Epithelial cell of proximal tubule (primary cell): Measurements from ENCODE around the gene NOXO1. TPM values are rescaled to one million over a fixed set of nuclear protein-coding genes. Genes with fewer than 3 reads are reported as not detected.

ENCODE experiments used
- DNase-seq: peaks from one replicate; pipeline ENCODE4 v3.0.0-alpha.2; 2011; ENCODE audit warnings: low read depth
- H3K4me3 ChIP-seq: 2 replicates; pipeline ENCODE4 v1.5.1; 2011; ENCODE audit warnings: low read depth, mild to moderate bottlenecking, low read length
- total RNA-seq: library from RNA; depleted of rRNA; stranded (reverse); fragments of >200 nt; gene quantifications from 2 replicates; pipeline ENCODE4 v1.2.3, GENCODE V29; 2015
- TF ChIP-seq, protein P1 (sequence below): conservative IDR thresholded peaks from 2 replicates; pipeline ENCODE4 v1.5.1; 2012; ENCODE audit warnings: low read depth, mild to moderate bottlenecking, low read length

The NOXO1 gene
- total RNA-seq, 1 donor from 2014 or later: 1.2 TPM

DNA sequence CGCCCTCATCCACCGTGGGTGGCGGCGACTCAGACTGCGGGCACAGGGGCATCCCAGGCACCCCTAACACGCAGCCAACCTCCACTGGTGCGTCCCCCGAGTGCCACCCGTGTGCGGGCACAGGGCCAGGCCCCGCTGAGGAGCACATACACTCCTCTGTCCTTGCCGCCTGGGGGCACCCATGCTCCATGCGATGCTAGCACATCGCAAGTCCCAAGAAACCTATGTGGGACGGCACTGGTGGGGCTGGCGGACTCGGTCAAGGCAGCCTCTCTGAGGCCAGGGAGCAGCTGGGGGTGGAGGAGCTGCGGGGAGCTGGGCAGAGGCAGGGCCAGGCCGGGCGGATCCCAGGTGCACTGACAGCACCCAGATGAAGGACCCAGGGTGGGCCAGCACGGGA is 24.4 kb upstream of the NOXO1 start:
- DNase-seq: no peak
- no peak overlapping the region for H3K4me3 ChIP-seq
- TF ChIP-seq, protein P1, sequence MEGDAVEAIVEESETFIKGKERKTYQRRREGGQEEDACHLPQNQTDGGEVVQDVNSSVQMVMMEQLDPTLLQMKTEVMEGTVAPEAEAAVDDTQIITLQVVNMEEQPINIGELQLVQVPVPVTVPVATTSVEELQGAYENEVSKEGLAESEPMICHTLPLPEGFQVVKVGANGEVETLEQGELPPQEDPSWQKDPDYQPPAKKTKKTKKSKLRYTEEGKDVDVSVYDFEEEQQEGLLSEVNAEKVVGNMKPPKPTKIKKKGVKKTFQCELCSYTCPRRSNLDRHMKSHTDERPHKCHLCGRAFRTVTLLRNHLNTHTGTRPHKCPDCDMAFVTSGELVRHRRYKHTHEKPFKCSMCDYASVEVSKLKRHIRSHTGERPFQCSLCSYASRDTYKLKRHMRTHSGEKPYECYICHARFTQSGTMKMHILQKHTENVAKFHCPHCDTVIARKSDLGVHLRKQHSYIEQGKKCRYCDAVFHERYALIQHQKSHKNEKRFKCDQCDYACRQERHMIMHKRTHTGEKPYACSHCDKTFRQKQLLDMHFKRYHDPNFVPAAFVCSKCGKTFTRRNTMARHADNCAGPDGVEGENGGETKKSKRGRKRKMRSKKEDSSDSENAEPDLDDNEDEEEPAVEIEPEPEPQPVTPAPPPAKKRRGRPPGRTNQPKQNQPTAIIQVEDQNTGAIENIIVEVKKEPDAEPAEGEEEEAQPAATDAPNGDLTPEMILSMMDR: no peak

DNA sequence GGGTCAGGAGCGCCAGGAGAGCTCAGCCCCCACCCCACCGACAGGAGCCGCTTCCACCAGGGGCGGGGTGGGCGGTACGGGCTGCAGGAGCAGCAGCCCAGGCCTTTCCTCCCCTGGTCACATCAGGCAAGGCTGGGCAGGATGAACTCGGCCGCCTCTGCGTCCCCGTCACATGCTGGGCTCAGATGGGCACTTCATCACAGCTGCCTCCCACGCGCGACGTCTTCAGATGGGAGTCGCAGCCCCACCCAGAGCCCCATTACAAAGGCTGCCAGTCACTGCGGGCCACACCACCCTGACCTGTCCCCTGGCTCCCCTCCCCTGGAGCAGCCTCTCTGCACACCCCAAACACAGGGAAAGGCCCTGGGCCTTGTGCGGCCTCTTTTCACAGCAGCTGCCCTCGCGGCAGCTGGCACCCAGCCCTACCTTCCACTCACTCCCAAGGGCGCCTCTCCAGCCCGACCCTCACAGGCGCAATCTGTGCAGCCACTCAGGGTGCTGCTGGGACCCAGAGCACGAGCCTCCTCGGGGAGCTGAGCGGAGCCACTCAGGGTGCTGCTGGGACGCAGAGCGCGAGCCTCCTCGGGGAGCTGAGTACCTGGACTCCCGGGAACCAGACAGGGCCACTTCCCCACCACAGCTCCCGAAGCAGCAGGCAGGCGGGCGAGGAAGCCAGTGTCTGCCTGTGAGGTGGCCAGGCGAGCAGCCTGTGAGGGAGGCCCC is 23.7 kb upstream of the NOXO1 start:
- DNase-seq: no peak
- TF ChIP-seq, protein P1: no peak
- no peak overlapping the region for H3K4me3 ChIP-seq

DNA sequence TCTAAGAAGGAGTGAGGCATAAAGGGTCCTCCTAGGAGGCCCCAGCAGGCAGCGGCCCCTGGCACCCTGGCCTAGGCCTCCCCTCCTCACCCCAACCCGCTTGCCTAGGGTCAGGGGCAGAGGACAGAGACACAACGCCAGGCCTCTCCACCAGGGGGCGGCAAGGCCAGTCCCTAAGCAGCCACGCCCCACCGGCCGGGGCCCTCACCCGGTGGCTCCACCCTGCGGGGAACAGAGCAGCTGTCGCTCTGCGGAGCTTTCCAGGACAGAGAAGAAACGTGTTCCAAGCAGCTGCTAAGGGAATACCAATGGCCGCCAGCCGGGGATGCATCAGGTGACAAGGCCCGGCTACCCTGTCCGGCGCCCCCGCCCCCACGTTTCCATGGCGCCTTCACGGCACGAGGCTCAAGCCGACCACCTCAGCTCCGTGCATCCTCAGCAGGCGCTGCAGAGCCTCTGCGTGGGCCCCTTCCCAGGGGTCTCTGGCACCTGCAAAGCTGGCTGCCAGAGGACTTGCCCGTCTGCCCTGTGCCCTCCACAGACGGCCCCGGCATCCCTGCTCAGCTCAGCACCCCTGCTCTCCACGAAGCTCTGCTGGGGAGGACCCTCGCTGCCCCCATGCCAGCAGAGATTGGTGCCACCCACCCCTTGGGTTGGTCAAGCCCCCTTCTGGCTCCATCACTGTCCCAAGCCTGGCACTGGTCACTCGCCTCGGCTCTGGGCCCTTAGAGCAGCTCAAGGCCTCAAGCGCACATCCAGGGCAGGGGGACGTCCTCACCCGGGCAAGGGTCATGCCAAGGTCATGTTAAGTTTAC is 22.8 kb upstream of the NOXO1 start:
- TF ChIP-seq, protein P1: peak; percentile 88
- no peak overlapping the region for H3K4me3 ChIP-seq
- no peak for DNase-seq

DNA sequence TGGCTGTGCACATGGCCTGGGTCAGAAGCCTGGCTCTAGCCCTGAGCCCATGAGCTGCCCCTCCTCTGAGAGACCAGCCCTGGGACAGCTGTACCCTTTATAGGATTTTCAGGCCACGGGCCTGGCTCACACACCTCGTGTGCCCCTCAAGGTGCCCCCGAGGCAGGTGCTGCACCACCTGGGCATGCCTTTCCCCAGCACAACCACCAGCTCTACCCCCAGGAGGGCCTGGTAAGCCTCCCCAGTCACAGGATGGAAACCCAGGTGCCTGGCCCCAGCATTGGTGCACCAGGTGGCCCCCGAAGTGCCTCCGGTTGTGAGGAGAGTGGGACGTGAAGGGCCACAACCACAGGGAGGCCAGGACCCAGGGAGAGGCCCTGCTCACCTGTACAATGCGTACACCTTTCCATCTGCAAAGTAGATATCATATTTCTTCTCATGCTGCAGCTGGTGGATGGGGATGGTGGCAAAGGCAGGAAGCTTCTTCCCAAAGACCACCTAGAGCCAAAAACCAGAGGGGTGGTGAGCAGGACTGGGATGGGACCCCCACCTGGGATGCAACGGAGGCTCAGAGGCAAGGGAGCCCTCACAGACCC is 22.1 kb upstream of the NOXO1 start:
- TF ChIP-seq, protein P1: no peak
- DNase-seq: no peak
- no peak overlapping the region for H3K4me3 ChIP-seq

DNA sequence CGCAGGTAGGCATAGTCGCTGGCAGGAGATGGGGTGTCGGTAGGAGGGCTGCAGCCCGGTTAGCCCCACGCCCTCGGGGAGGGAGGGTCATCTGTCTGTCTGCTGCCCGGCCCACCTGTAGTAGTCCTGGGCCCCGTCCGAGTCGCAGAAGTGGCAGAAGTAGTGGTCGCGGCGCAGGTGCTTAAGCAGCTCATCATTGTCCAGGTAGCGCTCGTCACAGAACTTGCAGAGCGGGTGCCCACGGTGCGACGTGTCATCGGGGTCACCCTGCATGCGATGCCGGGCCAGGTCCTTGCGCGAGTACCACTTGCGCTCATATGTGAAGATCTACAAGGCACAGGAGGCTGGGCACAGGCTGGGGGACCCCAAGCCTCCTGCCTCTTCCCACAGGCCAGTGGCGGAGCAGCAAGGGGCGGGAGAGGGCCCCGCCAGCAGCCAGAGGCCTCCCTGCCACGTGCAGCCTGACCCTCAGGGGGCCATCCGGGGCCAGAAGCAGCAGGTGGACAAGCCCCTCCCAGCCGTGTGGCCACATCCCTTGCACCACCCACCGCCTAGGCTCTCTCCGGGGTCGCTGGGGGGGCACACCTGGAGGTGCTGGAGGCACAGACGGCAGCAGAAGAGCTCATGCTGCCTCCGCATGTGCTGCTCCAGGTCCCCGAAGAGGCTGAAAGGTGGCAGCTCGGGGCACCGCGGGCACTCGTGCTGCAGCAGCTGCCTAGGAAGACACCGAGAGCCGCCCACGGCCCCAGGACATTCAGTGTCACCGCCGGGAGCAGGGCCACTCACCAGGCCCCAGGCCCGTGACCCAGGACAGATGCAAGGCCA is 21.3 kb upstream of the NOXO1 start:
- DNase-seq: no peak

More for the DNA sequence above, 21.3 kb upstream of the NOXO1 start:
- H3K4me3 ChIP-seq: no peak overlapping the region
- TF ChIP-seq, protein P1: no peak
